Measurements from ENCODE around the gene FCHSD2. TPM values are rescaled to one million over a fixed set of nuclear protein-coding genes. Genes with fewer than 3 reads are reported as not detected.
"Not testable (repeated sequence)": the region's sequence is repeated elsewhere in the genome, so short reads cannot be mapped to it uniquely, and the experiment has no call there.

FCHSD2 gene
- polyA plus RNA-seq, 1 donor (not counting 4 experiments of a cell fraction or from before 2014, with no cell fraction given) = 14.2 TPM

DNA sequence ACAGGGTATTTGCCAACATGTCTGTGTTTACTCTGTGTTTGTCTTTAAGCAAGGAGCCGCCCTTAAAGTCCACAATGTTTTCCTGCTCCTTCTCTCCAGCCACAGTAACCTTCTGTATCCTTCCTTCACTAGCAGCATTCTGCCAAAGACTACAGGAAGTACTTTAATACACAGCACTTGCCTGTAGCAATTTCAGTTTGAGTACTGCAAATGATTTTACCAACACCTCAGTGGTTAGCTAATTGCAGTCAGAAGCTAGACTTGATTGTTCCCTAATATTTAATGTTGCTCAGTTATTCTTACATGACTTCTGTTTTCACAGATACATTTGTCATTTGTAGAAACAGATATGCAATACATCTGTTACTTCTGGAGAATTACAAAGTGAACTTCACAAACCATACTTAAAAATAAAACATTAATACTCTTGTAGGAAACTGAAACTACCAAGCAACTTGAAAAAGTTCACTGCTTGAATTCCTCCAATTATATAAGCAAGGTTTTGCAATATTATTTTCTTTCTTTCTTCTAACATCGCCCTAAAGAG is 69.1 kb downstream of the FCHSD2 start:
- H3K27me3 ChIP-seq (ENCODE audit: control insufficient read depth, extremely low read depth, insufficient read depth, low read length) = no peaks in the 10 kb centered on the region
- no peaks in the 10 kb centered on the region for H4K20me1 ChIP-seq (ENCODE audit: control insufficient read depth, extremely low read depth, insufficient read depth, low read length)
- no peak overlapping the region for H2AFZ ChIP-seq (ENCODE audit: control insufficient read depth, low read length)
- FAIRE-seq = no peak
- H3K4me1 ChIP-seq (ENCODE audit: control insufficient read depth, extremely low read depth, insufficient read depth, low read length) = peaks cover 6% of the 10 kb centered on the region
- dilution Hi-C loops (cut with MboI; ENCODE audit: extremely low pct_ligation_motif_present, low sequenced_read_pairs) = no loop called here
- no peak for TF ChIP-seq CTCF (optimal IDR thresholded peaks at IDR 0.05 in 1 of 3, IDR thresholded peaks at IDR 0.05 in 1 of 3, conservative IDR thresholded peaks at IDR 0.05 in 1 of 3; ENCODE audit: extremely low read depth in 1 of 3, insufficient read depth in 2 of 3, low read length in 3 of 3)
- TF ChIP-seq EZH2 (IDR thresholded peaks at IDR 0.05; ENCODE audit: low read length) = no peak
- H3K36me3 ChIP-seq (ENCODE audit: control insufficient read depth in 2 of 2, extremely low read depth in 1 of 2, insufficient read depth in 2 of 2, low read length in 2 of 2) = no peaks in the 10 kb centered on the region
- no peaks in the 10 kb centered on the region for H3K9me3 ChIP-seq (ENCODE audit: control insufficient read depth, low read depth, low read length)
- no peak overlapping the region for H3K9ac ChIP-seq (ENCODE audit: control insufficient read depth, extremely low read depth, insufficient read depth, low read length)
- H3K27ac ChIP-seq (ENCODE audit: control insufficient read depth, insufficient read depth, low read length) = no peak overlapping the region
- H3K9me1 ChIP-seq (ENCODE audit: control insufficient read depth, extremely low read depth, insufficient read depth, low read length) = no peaks in the 10 kb centered on the region
- H3K4me2 ChIP-seq (ENCODE audit: control insufficient read depth, extremely low read depth, insufficient read depth, low read depth, low read length) = peak overlapping the region; percentile 57
- H3K79me2 ChIP-seq (ENCODE audit: control insufficient read depth, insufficient read depth, low read length) = no peaks in the 10 kb centered on the region
- H3K4me3 ChIP-seq (ENCODE audit: control insufficient read depth in 2 of 3, extremely low read depth in 1 of 3, insufficient read depth in 2 of 3, low read depth in 1 of 3, low read length in 3 of 3) = no peak overlapping the region
- DNase-seq (ENCODE audit: low read depth, low spot score) = no peak

GRCh38 chr11:73070653-73071052 is 71.5 kb downstream of the FCHSD2 start:
- H3K27me3 ChIP-seq (ENCODE audit: control insufficient read depth, extremely low read depth, insufficient read depth, low read length) = no peaks in the 10 kb centered on the region
- TF ChIP-seq CTCF (optimal IDR thresholded peaks at IDR 0.05 in 1 of 3, IDR thresholded peaks at IDR 0.05 in 1 of 3, conservative IDR thresholded peaks at IDR 0.05 in 1 of 3; ENCODE audit: extremely low read depth in 1 of 3, insufficient read depth in 2 of 3, low read length in 3 of 3) = no peak
- no peak overlapping the region for H3K4me2 ChIP-seq (ENCODE audit: control insufficient read depth, extremely low read depth, insufficient read depth, low read depth, low read length)
- H3K4me1 ChIP-seq (ENCODE audit: control insufficient read depth, extremely low read depth, insufficient read depth, low read length) = peaks cover 6% of the 10 kb centered on the region
- FAIRE-seq (no peak), DNase-seq (ENCODE audit: low read depth, low spot score) (no peak)
- dilution Hi-C loops (cut with MboI; ENCODE audit: extremely low pct_ligation_motif_present, low sequenced_read_pairs) = no loop called here
- no peaks in the 10 kb centered on the region for H3K9me1 ChIP-seq (ENCODE audit: control insufficient read depth, extremely low read depth, insufficient read depth, low read length)
- H2AFZ ChIP-seq (ENCODE audit: control insufficient read depth, low read length) = no peak overlapping the region
- no peaks in the 10 kb centered on the region for H3K79me2 ChIP-seq (ENCODE audit: control insufficient read depth, insufficient read depth, low read length)
- H3K36me3 ChIP-seq (ENCODE audit: control insufficient read depth in 2 of 2, extremely low read depth in 1 of 2, insufficient read depth in 2 of 2, low read length in 2 of 2) = no peaks in the 10 kb centered on the region
- H3K9ac ChIP-seq (ENCODE audit: control insufficient read depth, extremely low read depth, insufficient read depth, low read length) = no peak overlapping the region
- H3K4me3 ChIP-seq (ENCODE audit: control insufficient read depth in 2 of 3, extremely low read depth in 1 of 3, insufficient read depth in 2 of 3, low read depth in 1 of 3, low read length in 3 of 3) = no peak overlapping the region
- no peaks in the 10 kb centered on the region for H3K9me3 ChIP-seq (ENCODE audit: control insufficient read depth, low read depth, low read length)
- H3K27ac ChIP-seq (ENCODE audit: control insufficient read depth, insufficient read depth, low read length) = no peak overlapping the region
- H4K20me1 ChIP-seq (ENCODE audit: control insufficient read depth, extremely low read depth, insufficient read depth, low read length) = no peaks in the 10 kb centered on the region

DNA sequence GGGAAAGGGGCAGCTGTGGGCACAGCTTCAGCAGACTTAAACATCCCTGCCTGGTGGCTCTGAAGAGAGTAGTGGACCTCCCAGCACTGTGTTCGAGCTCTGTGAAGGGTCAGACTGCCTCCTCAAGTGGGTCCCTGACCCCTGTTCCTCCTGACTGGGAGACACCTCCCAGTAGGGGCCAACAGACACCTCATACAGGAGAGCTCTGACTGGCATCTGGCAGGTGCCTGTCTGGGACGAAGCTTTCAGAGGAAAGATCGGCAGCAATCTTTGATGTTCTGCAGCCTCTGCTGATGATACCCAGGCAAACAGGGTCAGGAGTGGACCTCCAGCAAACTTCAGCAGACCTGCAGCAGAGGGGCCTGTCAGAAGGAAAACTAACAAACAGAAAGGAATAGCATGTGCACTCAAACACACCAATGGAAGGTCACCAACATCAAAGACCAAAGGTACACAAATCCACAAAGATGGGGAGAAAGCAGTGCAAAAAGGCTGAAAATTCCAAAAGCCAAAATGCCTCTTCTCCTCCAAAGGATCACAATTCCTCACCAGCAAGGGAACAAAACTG is 80.2 kb downstream of the FCHSD2 start:
- H3K36me3 ChIP-seq (ENCODE audit: control insufficient read depth in 2 of 2, extremely low read depth in 1 of 2, insufficient read depth in 2 of 2, low read length in 2 of 2); H3K4me2 ChIP-seq (ENCODE audit: control insufficient read depth, extremely low read depth, insufficient read depth, low read depth, low read length); FAIRE-seq; H4K20me1 ChIP-seq (ENCODE audit: control insufficient read depth, extremely low read depth, insufficient read depth, low read length); H3K9me3 ChIP-seq (ENCODE audit: control insufficient read depth, low read depth, low read length); H3K79me2 ChIP-seq (ENCODE audit: control insufficient read depth, insufficient read depth, low read length); H3K27ac ChIP-seq (ENCODE audit: control insufficient read depth, insufficient read depth, low read length); H3K9me1 ChIP-seq (ENCODE audit: control insufficient read depth, extremely low read depth, insufficient read depth, low read length); H3K27me3 ChIP-seq (ENCODE audit: control insufficient read depth, extremely low read depth, insufficient read depth, low read length); H3K9ac ChIP-seq (ENCODE audit: control insufficient read depth, extremely low read depth, insufficient read depth, low read length); H3K4me1 ChIP-seq (ENCODE audit: control insufficient read depth, extremely low read depth, insufficient read depth, low read length); H2AFZ ChIP-seq (ENCODE audit: control insufficient read depth, low read length); DNase-seq (ENCODE audit: low read depth, low spot score); dilution Hi-C loops (cut with MboI; ENCODE audit: extremely low pct_ligation_motif_present, low sequenced_read_pairs); H3K4me3 ChIP-seq (ENCODE audit: control insufficient read depth in 2 of 3, extremely low read depth in 1 of 3, insufficient read depth in 2 of 3, low read depth in 1 of 3, low read length in 3 of 3): not testable (repeated sequence)

- not testable (repeated sequence) for H3K36me3 ChIP-seq (ENCODE audit: control insufficient read depth in 2 of 2, extremely low read depth in 1 of 2, insufficient read depth in 2 of 2, low read length in 2 of 2)
Measured at GRCh38 chr11:73061434-73061833, 80.7 kb downstream of the FCHSD2 start.

More at GRCh38 chr11:73061434-73061833, 80.7 kb downstream of the FCHSD2 start:
- H4K20me1 ChIP-seq (ENCODE audit: control insufficient read depth, extremely low read depth, insufficient read depth, low read length); H2AFZ ChIP-seq (ENCODE audit: control insufficient read depth, low read length); H3K4me2 ChIP-seq (ENCODE audit: control insufficient read depth, extremely low read depth, insufficient read depth, low read depth, low read length); H3K4me1 ChIP-seq (ENCODE audit: control insufficient read depth, extremely low read depth, insufficient read depth, low read length); H3K79me2 ChIP-seq (ENCODE audit: control insufficient read depth, insufficient read depth, low read length); H3K9me1 ChIP-seq (ENCODE audit: control insufficient read depth, extremely low read depth, insufficient read depth, low read length); H3K9me3 ChIP-seq (ENCODE audit: control insufficient read depth, low read depth, low read length); DNase-seq (ENCODE audit: low read depth, low spot score); H3K4me3 ChIP-seq (ENCODE audit: control insufficient read depth in 2 of 3, extremely low read depth in 1 of 3, insufficient read depth in 2 of 3, low read depth in 1 of 3, low read length in 3 of 3); H3K9ac ChIP-seq (ENCODE audit: control insufficient read depth, extremely low read depth, insufficient read depth, low read length); dilution Hi-C loops (cut with MboI; ENCODE audit: extremely low pct_ligation_motif_present, low sequenced_read_pairs); H3K27me3 ChIP-seq (ENCODE audit: control insufficient read depth, extremely low read depth, insufficient read depth, low read length); H3K27ac ChIP-seq (ENCODE audit: control insufficient read depth, insufficient read depth, low read length); FAIRE-seq: not testable (repeated sequence)
